NCI-H446 treated with DMSO at 0.1 percent for 48 hours (cell line): Measurements from ENCODE around the gene TMCC2.

ENCODE experiments used
- DNase-seq: peaks from one replicate; lab custom pipeline; 2025; lab: John Stamatoyannopoulos, UW

Gene TMCC2

GRCh38 chr1:205303247-205303888 is 75.6 kb downstream of the TMCC2 start:
- DNase-seq = no peak

GRCh38 chr1:205304046-205304694 is 76.4 kb downstream of the TMCC2 start:
- DNase-seq = no peak

- no peak for DNase-seq
These were observed 76.9 kb downstream of the TMCC2 start for GRCh38 chr1:205304695-205305070.

GRCh38 chr1:205306929-205307566 is 79.3 kb downstream of the TMCC2 start:
- no peak for DNase-seq

GRCh38 chr1:205309741-205310140 is 82.0 kb downstream of the TMCC2 start:
- no peak for DNase-seq

- no peak for DNase-seq
These were observed 83.4 kb downstream of the TMCC2 start for GRCh38 chr1:205310976-205311704.

GRCh38 chr1:205312866-205313562 is 85.3 kb downstream of the TMCC2 start:
- DNase-seq = no peak

- no peak for DNase-seq
These were observed 86.0 kb downstream of the TMCC2 start for GRCh38 chr1:205313563-205314308.

GRCh38 chr1:205315008-205315618 is 87.4 kb downstream of the TMCC2 start:
- DNase-seq = no peak

GRCh38 chr1:205316161-205316566 is 88.4 kb downstream of the TMCC2 start:
- no peak for DNase-seq

- peak; percentile 11 for DNase-seq
These were observed 89.7 kb downstream of the TMCC2 start for GRCh38 chr1:205317311-205317917.

GRCh38 chr1:205318231-205318991 is 90.7 kb downstream of the TMCC2 start:
- no peak for DNase-seq

GRCh38 chr1:205319081-205320018 is 91.6 kb downstream of the TMCC2 start:
- DNase-seq = peak; percentile 12

- DNase-seq = peak; percentile 57
These were observed 93.6 kb downstream of the TMCC2 start, which contains the start of gene NUAK2 for GRCh38 chr1:205321162-205321958. NUAK2 (minus strand) TSS chr1:205321745; CDS start chr1:205321628, 117 bp downstream.

GRCh38 chr1:205321959-205322283 is 94.2 kb downstream of the TMCC2 start:
- no peak for DNase-seq
